ENCODE data around the gene PRPF8.
A peak's percentile ranks its signal among the peaks of the same experiment; 100 is the strongest.

Gene PRPF8

GRCh38 chr17:1646199-1646875, 38.3 kb downstream of the PRPF8 start:
- no peak for TF ChIP-seq CTCF (IDR thresholded peaks at IDR 0.05; ENCODE audit: extremely low read depth, insufficient read depth, missing control alignments)
- in situ Hi-C loops (cut with MboI; ENCODE audit: low pct_unique_long_range_greater_than_20kb, low sequenced_read_pairs, unreplicated experiment), result no loop called here
- DNase-seq (ENCODE audit: low spot score), result no peak

- no peak for DNase-seq (ENCODE audit: low spot score)
- TF ChIP-seq CTCF (IDR thresholded peaks at IDR 0.05; ENCODE audit: extremely low read depth, insufficient read depth, missing control alignments), result no peak
- in situ Hi-C loops (cut with MboI; ENCODE audit: low pct_unique_long_range_greater_than_20kb, low sequenced_read_pairs, unreplicated experiment), result no loop called here
These were observed 39.2 kb downstream of the PRPF8 start, which contains the start of gene SCARF1 for GRCh38 chr17:1645207-1646171. SCARF1 (minus strand) TSS chr17:1645732; CDS start chr17:1645697, 35 bp downstream.

- DNase-seq (ENCODE audit: low spot score), result peak; percentile 81
- in situ Hi-C loops (cut with MboI; ENCODE audit: low pct_unique_long_range_greater_than_20kb, low sequenced_read_pairs, unreplicated experiment), result no loop called here
- TF ChIP-seq CTCF (IDR thresholded peaks at IDR 0.05; ENCODE audit: extremely low read depth, insufficient read depth, missing control alignments), result no peak
These were observed 40.0 kb downstream of the PRPF8 start for GRCh38 chr17:1644493-1645206.

GRCh38 chr17:1643999-1644492, 40.6 kb downstream of the PRPF8 start:
- no peak for TF ChIP-seq CTCF (IDR thresholded peaks at IDR 0.05; ENCODE audit: extremely low read depth, insufficient read depth, missing control alignments)
- peak; percentile 71 for DNase-seq (ENCODE audit: low spot score)
- in situ Hi-C loops (cut with MboI; ENCODE audit: low pct_unique_long_range_greater_than_20kb, low sequenced_read_pairs, unreplicated experiment), result no loop called here

- peak; percentile 88 for DNase-seq (ENCODE audit: low spot score)
- in situ Hi-C loops (cut with MboI; ENCODE audit: low pct_unique_long_range_greater_than_20kb, low sequenced_read_pairs, unreplicated experiment), result no loop called here
- no peak for TF ChIP-seq CTCF (IDR thresholded peaks at IDR 0.05; ENCODE audit: extremely low read depth, insufficient read depth, missing control alignments)
These were observed 41.2 kb downstream of the PRPF8 start for GRCh38 chr17:1643293-1643998.

GRCh38 chr17:1641065-1641403, 43.6 kb downstream of the PRPF8 start:
- no peak for TF ChIP-seq CTCF (IDR thresholded peaks at IDR 0.05; ENCODE audit: extremely low read depth, insufficient read depth, missing control alignments)
- in situ Hi-C loops (cut with MboI; ENCODE audit: low pct_unique_long_range_greater_than_20kb, low sequenced_read_pairs, unreplicated experiment), result no loop called here
- DNase-seq (ENCODE audit: low spot score), result no peak

All from GM13977 (cell line).